ENCODE measurements around the gene ALPP.
"Not testable (repeated sequence)": the region's sequence is repeated elsewhere in the genome, so short reads cannot be mapped to it uniquely, and the experiment has no call there.

- TF ChIP-seq, protein P1, sequence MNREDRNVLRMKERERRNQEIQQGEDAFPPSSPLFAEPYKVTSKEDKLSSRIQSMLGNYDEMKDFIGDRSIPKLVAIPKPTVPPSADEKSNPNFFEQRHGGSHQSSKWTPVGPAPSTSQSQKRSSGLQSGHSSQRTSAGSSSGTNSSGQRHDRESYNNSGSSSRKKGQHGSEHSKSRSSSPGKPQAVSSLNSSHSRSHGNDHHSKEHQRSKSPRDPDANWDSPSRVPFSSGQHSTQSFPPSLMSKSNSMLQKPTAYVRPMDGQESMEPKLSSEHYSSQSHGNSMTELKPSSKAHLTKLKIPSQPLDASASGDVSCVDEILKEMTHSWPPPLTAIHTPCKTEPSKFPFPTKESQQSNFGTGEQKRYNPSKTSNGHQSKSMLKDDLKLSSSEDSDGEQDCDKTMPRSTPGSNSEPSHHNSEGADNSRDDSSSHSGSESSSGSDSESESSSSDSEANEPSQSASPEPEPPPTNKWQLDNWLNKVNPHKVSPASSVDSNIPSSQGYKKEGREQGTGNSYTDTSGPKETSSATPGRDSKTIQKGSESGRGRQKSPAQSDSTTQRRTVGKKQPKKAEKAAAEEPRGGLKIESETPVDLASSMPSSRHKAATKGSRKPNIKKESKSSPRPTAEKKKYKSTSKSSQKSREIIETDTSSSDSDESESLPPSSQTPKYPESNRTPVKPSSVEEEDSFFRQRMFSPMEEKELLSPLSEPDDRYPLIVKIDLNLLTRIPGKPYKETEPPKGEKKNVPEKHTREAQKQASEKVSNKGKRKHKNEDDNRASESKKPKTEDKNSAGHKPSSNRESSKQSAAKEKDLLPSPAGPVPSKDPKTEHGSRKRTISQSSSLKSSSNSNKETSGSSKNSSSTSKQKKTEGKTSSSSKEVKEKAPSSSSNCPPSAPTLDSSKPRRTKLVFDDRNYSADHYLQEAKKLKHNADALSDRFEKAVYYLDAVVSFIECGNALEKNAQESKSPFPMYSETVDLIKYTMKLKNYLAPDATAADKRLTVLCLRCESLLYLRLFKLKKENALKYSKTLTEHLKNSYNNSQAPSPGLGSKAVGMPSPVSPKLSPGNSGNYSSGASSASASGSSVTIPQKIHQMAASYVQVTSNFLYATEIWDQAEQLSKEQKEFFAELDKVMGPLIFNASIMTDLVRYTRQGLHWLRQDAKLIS (CRISPR knock-in tag; IDR thresholded peaks at IDR 0.05; ENCODE audit: borderline replicate concordance): not testable (repeated sequence)
- not testable (repeated sequence) for TF ChIP-seq GABPB1 (CRISPR knock-in tag; IDR thresholded peaks at IDR 0.05); CTCF (IDR thresholded peaks at IDR 0.05); ZNF423 (CRISPR knock-in tag; IDR thresholded peaks at IDR 0.05)
Observed at GRCh38 chr2:232366461-232366860, 12.1 kb upstream of the ALPP start.
